Astrocyte (in vitro differentiated cells and primary cell): ENCODE measurements around the gene SLC25A27. TPM values are rescaled to one million over a fixed set of nuclear protein-coding genes. Genes with fewer than 3 reads are reported as not detected.

Experiments
- DNase-seq: peaks from one replicate; pipeline ENCODE4 v3.0.0-alpha.2; 2010; ENCODE audit warnings: low read depth
- FAIRE-seq: peaks from 2 replicates; lab custom pipeline; 2011; peaks lifted over from hg19 to GRCh38; lab: Jason Lieb, UNC
- H2AFZ ChIP-seq: 2 replicates; pipeline ENCODE4 v1.6.0; 2012; ENCODE audit warnings: low read depth, low read length, inconsistent platforms
- H3K27ac ChIP-seq: 2 replicates; pipeline ENCODE4 v1.5.1; 2011; ENCODE audit warnings: low read depth, low read length, inconsistent platforms
- H3K27me3 ChIP-seq: 2 replicates; pipeline ENCODE4 v1.6.0; 2011; ENCODE audit warnings: low read length, inconsistent platforms; ENCODE audit not compliant: insufficient read depth
- H3K36me3 ChIP-seq: 2 replicates; pipeline ENCODE4 v1.5.1; 2011; ENCODE audit warnings: low read length, inconsistent platforms; ENCODE audit not compliant: insufficient read depth
- H3K4me1 ChIP-seq: 2 replicates; pipeline ENCODE4 v1.5.1; 2011; ENCODE audit warnings: low read length, inconsistent platforms; ENCODE audit not compliant: insufficient read depth
- H3K4me2 ChIP-seq: 2 replicates; pipeline ENCODE4 v1.6.0; 2012; ENCODE audit warnings: low read length, inconsistent platforms
- H3K4me3 ChIP-seq: 2 replicates; pipeline ENCODE4 v1.5.1; 2011; ENCODE audit warnings: low read depth, mild to moderate bottlenecking, low read length, inconsistent platforms; ENCODE audit not compliant: insufficient read depth
- H3K79me2 ChIP-seq: 2 replicates; pipeline ENCODE4 v1.6.0; 2012; ENCODE audit warnings: mild to moderate bottlenecking, low read length, inconsistent platforms; ENCODE audit not compliant: insufficient read depth
- H3K9ac ChIP-seq: 2 replicates; pipeline ENCODE4 v1.6.0; 2012; ENCODE audit warnings: mild to moderate bottlenecking, low read length, inconsistent platforms
- H3K9me3 ChIP-seq: 2 replicates; pipeline ENCODE4 v1.5.1; 2012; ENCODE audit warnings: low read depth, mild to moderate bottlenecking, low read length, inconsistent platforms; ENCODE audit not compliant: insufficient read depth
- H4K20me1 ChIP-seq: 2 replicates; pipeline ENCODE4 v1.6.0; 2012; ENCODE audit warnings: low read length, inconsistent platforms; ENCODE audit not compliant: insufficient read depth
- H3K27ac Mint-ChIP-seq: one replicate; pipeline ENCODE4 v1.8.0; 2021; ENCODE audit warnings: mild to moderate bottlenecking, mixed read lengths; ENCODE audit not compliant: unreplicated experiment
- H3K27me3 Mint-ChIP-seq: one replicate; pipeline ENCODE4 v1.8.0; 2021; ENCODE audit warnings: low read depth, mixed read lengths; ENCODE audit not compliant: unreplicated experiment
- H3K36me3 Mint-ChIP-seq: one replicate; pipeline ENCODE4 v1.8.0; 2021; ENCODE audit warnings: low read depth, mixed read lengths; ENCODE audit not compliant: unreplicated experiment
- H3K4me1 Mint-ChIP-seq: one replicate; pipeline ENCODE4 v1.8.0; 2021; ENCODE audit warnings: low read depth, mixed read lengths; ENCODE audit not compliant: unreplicated experiment
- H3K4me3 Mint-ChIP-seq: one replicate; pipeline ENCODE4 v1.8.0; 2021; ENCODE audit warnings: mild to moderate bottlenecking, moderate library complexity, mixed read lengths; ENCODE audit not compliant: unreplicated experiment
- H3K9me3 Mint-ChIP-seq: one replicate; pipeline ENCODE4 v1.8.0; 2021; ENCODE audit warnings: mild to moderate bottlenecking, mixed read lengths; ENCODE audit not compliant: unreplicated experiment
- EZH2 ChIP-seq: IDR thresholded peaks from 2 replicates; pipeline ENCODE4 v1.6.1; 2012; ENCODE audit warnings: mild to moderate bottlenecking, low read length, inconsistent platforms; ENCODE audit not compliant: insufficient read depth
- total RNA-seq: library from RNA; stranded (reverse); gene quantifications from 2 replicates; pipeline ENCODE4 v1.2.1, GENCODE V29; 2021
- TF ChIP-seq, protein P1 (sequence below): IDR thresholded peaks from 2 replicates; pipeline ENCODE4 v1.5.1; 2011; ENCODE audit warnings: low read depth, mild to moderate bottlenecking, inconsistent platforms, low read length, moderate library complexity; ENCODE audit not compliant: insufficient read depth

SLC25A27 gene
- total RNA-seq, 1 donor from 2014 or later: 4.3 TPM

DNA sequence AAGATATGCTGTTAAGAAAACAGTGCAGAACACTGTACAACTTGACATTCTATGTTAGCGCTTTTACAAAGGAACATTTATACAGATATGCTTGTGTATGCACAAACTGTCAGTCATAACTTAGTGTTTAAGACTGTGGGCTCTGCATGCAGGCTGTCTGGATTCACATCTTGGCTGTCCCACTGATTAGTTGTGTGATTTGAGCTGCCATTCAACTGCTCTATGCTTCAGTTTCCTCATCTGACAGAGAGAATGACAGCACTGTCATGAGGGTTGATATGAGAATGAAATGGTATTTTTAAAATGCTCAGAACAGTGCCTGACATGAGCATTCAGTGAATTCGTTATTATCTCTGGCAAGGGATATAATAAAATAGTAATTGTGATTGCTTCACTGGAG is 8.7 kb downstream of the SLC25A27 start:
- no peaks in the 10 kb centered on the region for H3K9me3 Mint-ChIP-seq
- no peak overlapping the region for H3K27ac Mint-ChIP-seq
- H3K4me1 ChIP-seq: no peaks in the 10 kb centered on the region
- H3K36me3 ChIP-seq: no peaks in the 10 kb centered on the region
- no peak for DNase-seq
- no peaks in the 10 kb centered on the region for H4K20me1 ChIP-seq
- no peak overlapping the region for H3K27ac ChIP-seq
- H3K36me3 Mint-ChIP-seq: no peaks in the 10 kb centered on the region
- no peaks in the 10 kb centered on the region for H3K27me3 ChIP-seq
- no peak for FAIRE-seq
- H3K4me3 ChIP-seq: no peak overlapping the region
- no peaks in the 10 kb centered on the region for H3K9me3 ChIP-seq
- no peak overlapping the region for H3K4me3 Mint-ChIP-seq
- no peaks in the 10 kb centered on the region for H3K4me1 Mint-ChIP-seq
- no peak overlapping the region for H2AFZ ChIP-seq
- no peak overlapping the region for H3K4me2 ChIP-seq
- no peaks in the 10 kb centered on the region for H3K27me3 Mint-ChIP-seq
- TF ChIP-seq, protein P1, sequence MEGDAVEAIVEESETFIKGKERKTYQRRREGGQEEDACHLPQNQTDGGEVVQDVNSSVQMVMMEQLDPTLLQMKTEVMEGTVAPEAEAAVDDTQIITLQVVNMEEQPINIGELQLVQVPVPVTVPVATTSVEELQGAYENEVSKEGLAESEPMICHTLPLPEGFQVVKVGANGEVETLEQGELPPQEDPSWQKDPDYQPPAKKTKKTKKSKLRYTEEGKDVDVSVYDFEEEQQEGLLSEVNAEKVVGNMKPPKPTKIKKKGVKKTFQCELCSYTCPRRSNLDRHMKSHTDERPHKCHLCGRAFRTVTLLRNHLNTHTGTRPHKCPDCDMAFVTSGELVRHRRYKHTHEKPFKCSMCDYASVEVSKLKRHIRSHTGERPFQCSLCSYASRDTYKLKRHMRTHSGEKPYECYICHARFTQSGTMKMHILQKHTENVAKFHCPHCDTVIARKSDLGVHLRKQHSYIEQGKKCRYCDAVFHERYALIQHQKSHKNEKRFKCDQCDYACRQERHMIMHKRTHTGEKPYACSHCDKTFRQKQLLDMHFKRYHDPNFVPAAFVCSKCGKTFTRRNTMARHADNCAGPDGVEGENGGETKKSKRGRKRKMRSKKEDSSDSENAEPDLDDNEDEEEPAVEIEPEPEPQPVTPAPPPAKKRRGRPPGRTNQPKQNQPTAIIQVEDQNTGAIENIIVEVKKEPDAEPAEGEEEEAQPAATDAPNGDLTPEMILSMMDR: no peak
- TF ChIP-seq EZH2: no peak
- no peaks in the 10 kb centered on the region for H3K79me2 ChIP-seq
- no peak overlapping the region for H3K9ac ChIP-seq

DNA sequence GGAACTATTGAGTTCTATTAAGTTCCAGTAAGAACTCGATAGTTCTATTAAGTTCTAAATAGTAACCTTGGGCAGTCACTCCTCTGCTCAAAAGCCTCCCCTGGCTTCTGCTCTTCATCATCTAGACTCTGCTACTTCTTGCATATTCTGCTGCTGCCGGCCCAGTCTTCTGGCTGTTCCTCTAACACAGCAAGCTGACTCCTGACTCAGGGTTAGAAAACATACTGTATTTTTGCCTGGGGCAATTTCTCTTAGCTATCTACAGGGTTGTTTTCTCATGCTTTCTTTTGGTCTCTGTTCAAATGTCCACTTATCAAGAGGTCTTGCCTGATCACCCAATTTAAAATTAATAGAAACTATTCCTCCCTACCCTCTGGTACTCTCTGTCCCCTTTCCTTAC is 14.6 kb downstream of the SLC25A27 start:
- Histone ChIP-seq H4K20me1 (no peaks in the 10 kb centered on the region), H3K9me3 (no peaks in the 10 kb centered on the region), H3K36me3 (no peaks in the 10 kb centered on the region), H3K9ac (no peak overlapping the region), H3K4me3 (no peak overlapping the region), H3K4me2 (no peak overlapping the region), H3K79me2 (no peaks in the 10 kb centered on the region), H2AFZ (no peak overlapping the region), H3K27ac (no peak overlapping the region), H3K27me3 (no peaks in the 10 kb centered on the region), H3K4me1 (no peaks in the 10 kb centered on the region)
- FAIRE-seq: no peak
- no peak overlapping the region for H3K4me3 Mint-ChIP-seq
- no peak overlapping the region for H3K27ac Mint-ChIP-seq
- DNase-seq: no peak
- no peak for TF ChIP-seq EZH2
- TF ChIP-seq, protein P1: no peak
- H3K36me3 Mint-ChIP-seq: no peaks in the 10 kb centered on the region
- H3K4me1 Mint-ChIP-seq: no peaks in the 10 kb centered on the region
- H3K9me3 Mint-ChIP-seq: no peaks in the 10 kb centered on the region
- H3K27me3 Mint-ChIP-seq: no peaks in the 10 kb centered on the region

DNA sequence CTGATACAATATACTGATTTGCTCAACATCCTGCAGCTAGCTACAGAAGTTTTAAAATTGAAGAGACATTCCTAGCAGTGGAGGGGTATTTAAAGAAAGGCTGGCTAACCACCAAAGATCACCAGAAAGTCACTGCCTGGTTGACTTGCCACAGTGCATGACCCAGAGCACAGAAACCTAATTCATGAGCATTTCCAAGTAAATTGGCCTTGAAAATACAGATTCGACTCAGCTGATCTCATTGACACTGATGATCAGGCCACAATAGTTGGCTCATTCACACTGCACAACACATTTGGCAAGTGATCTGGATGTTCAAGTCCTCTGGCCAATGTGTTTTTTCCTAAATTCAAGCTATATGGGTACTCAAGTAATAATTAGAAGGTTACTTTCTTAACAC is 21.6 kb downstream of the SLC25A27 start:
- Histone ChIP-seq H3K9me3 (no peaks in the 10 kb centered on the region), H3K27ac (no peak overlapping the region), H3K36me3 (no peaks in the 10 kb centered on the region), H4K20me1 (no peaks in the 10 kb centered on the region), H3K4me2 (no peak overlapping the region), H3K79me2 (no peaks in the 10 kb centered on the region), H3K4me3 (no peak overlapping the region), H3K9ac (no peak overlapping the region), H3K4me1 (no peaks in the 10 kb centered on the region), H3K27me3 (no peaks in the 10 kb centered on the region), H2AFZ (no peak overlapping the region)
- DNase-seq (no peak), FAIRE-seq (no peak)
- no peaks in the 10 kb centered on the region for H3K36me3 Mint-ChIP-seq
- H3K9me3 Mint-ChIP-seq: no peaks in the 10 kb centered on the region
- no peaks in the 10 kb centered on the region for H3K27me3 Mint-ChIP-seq
- no peaks in the 10 kb centered on the region for H3K4me1 Mint-ChIP-seq
- H3K27ac Mint-ChIP-seq: no peak overlapping the region
- no peak overlapping the region for H3K4me3 Mint-ChIP-seq
- no peak for TF ChIP-seq EZH2
- TF ChIP-seq, protein P1: no peak
